ENCODE measurements around the gene CYP46A1.

CYP46A1 gene

GRCh38 chr14:99688210-99688581, 4.1 kb downstream of the CYP46A1 start:
- in situ Hi-C loops (cut with MboI; ENCODE audit: low pct_unique_long_range_greater_than_20kb, low sequenced_read_pairs, unreplicated experiment): no loop called here
- DNase-seq (ENCODE audit: low spot score): no peak
- TF ChIP-seq CTCF (IDR thresholded peaks at IDR 0.05; ENCODE audit: extremely low read depth, insufficient read depth, missing control alignments): no peak

DNA sequence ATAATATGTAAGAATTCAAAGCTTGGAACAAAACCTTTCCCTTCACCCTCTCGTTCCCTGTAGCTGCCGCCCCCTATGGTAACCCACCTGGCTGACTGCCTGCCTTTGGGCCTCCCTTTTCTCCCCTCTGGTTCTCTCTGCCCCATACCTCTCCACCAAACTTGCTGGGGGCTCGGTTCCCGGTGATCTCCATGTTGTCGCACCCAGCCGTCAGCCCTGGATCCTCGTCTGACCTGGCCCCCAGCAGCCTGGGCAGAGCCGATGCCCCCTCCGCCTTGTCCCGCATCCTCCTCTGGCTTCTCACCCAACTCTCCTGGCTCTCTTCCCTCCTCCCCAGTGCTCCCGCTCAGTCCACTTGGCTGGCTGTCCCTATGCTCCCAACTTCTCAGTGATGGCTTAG, 4.5 kb downstream of the CYP46A1 start:
- no peak for DNase-seq (ENCODE audit: low spot score)
- TF ChIP-seq CTCF (IDR thresholded peaks at IDR 0.05; ENCODE audit: extremely low read depth, insufficient read depth, missing control alignments): no peak
- in situ Hi-C loops (cut with MboI; ENCODE audit: low pct_unique_long_range_greater_than_20kb, low sequenced_read_pairs, unreplicated experiment): no loop called here

GRCh38 chr14:99689266-99690236, 5.5 kb downstream of the CYP46A1 start:
- in situ Hi-C loops (cut with MboI; ENCODE audit: low pct_unique_long_range_greater_than_20kb, low sequenced_read_pairs, unreplicated experiment): no loop called here
- no peak for DNase-seq (ENCODE audit: low spot score)

DNA sequence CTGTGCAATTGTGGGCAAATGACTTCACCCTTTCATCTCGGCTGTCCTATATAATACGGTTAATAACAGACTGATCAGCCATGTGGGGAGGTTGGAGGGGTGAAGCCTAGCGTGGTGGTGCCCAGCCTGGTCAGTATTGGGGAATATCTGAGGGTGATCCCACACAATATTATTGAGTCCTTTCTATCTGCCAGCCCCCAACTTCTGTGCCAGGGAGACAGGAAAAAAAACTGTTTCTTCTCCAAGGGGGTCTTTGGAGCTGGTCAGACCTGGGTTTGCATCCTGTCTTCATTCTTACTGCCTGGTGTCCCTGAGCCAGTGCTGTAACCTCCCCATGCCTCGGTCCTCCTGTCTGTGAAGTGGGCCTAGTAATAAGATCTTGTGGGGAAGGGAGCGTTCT, 6.5 kb downstream of the CYP46A1 start:
- in situ Hi-C loops (cut with MboI; ENCODE audit: low pct_unique_long_range_greater_than_20kb, low sequenced_read_pairs, unreplicated experiment): no loop called here
- no peak for DNase-seq (ENCODE audit: low spot score)

More at GRCh38 chr14:99689266-99690236, 5.5 kb downstream of the CYP46A1 start:
- TF ChIP-seq CTCF (IDR thresholded peaks at IDR 0.05; ENCODE audit: extremely low read depth, insufficient read depth, missing control alignments): no peak

DNA sequence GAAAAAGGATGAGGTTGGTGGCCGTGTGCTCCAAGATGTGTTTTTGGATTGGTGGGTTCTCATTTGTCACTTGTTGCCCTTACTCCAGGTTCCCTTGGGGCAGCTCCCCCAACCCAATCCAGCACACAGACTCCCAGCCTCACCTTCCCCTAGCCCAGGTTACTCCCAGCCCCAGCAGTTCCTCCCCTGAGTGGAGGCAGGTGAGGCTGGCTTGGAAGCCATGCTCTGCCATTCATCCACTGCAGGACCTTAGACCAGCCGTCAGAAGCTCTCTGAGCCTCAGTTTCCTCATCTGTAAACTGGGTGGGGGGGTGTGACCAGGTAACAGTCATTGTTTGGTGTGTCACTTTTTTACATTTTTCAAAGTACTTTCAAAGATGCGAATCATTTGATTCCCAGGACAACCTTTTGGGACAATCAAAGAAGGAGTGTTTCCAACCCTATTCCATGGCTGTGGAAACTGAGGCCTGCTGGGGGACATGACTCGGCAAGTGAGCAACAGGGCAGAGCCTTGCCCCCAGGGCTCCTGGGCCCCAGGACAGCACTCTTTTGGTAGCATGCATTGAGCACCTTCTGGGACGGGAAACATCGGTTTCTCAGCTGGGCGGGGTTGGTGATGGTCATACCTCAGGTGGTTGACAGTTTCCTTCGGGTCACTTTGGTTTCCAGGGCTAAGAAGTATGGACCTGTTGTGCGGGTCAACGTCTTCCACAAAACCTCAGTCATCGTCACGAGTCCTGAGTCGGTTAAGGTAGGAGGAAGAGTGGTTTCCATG, 7.2 kb downstream of the CYP46A1 start:
- no peak for TF ChIP-seq CTCF (IDR thresholded peaks at IDR 0.05; ENCODE audit: extremely low read depth, insufficient read depth, missing control alignments)
- no peak for DNase-seq (ENCODE audit: low spot score)
- in situ Hi-C loops (cut with MboI; ENCODE audit: low pct_unique_long_range_greater_than_20kb, low sequenced_read_pairs, unreplicated experiment): no loop called here

More for the DNA sequence above, 6.5 kb downstream of the CYP46A1 start:
- no peak for TF ChIP-seq CTCF (IDR thresholded peaks at IDR 0.05; ENCODE audit: extremely low read depth, insufficient read depth, missing control alignments)

- no peak for TF ChIP-seq CTCF (IDR thresholded peaks at IDR 0.05; ENCODE audit: extremely low read depth, insufficient read depth, missing control alignments)
- in situ Hi-C loops (cut with MboI; ENCODE audit: low pct_unique_long_range_greater_than_20kb, low sequenced_read_pairs, unreplicated experiment): no loop called here
- DNase-seq (ENCODE audit: low spot score): no peak
Measured at GRCh38 chr14:99693918-99694317, 9.8 kb downstream of the CYP46A1 start.

Data from GM13977 (cell line).